ENCODE measurements around the gene OPCML.

GRCh38 chr11:132895340-132895739, 637.0 kb downstream of the OPCML start:
- TF ChIP-seq CTCF (conservative IDR thresholded peaks at IDR 0.05; ENCODE audit: low read length) (no peak), EZH2phosphoT487 (IDR thresholded peaks at IDR 0.05; ENCODE audit: borderline replicate concordance) (no peak)
